Transverse colon (tissue), 4 donors: ENCODE measurements around the gene SHISA9. TPM values are rescaled to one million over a fixed set of nuclear protein-coding genes. Genes with fewer than 3 reads are reported as not detected.

Source experiments
- DNase-seq: peaks from one replicate; pipeline ENCODE4 v3.0.0-alpha.2; 2019
- H3K27ac ChIP-seq, 4 donors: fragments of 200-600 bp; sonication (generic); 2 replicates each; pipeline ENCODE4 v1.5.1; 2016 to 2018; ENCODE audit warnings: inconsistent platforms in 4 of 4
- H3K27me3 ChIP-seq: fragments of 200-600 bp; sonication (generic); 2 replicates; pipeline ENCODE4 v1.5.1; 2017; ENCODE audit warnings: inconsistent platforms
- H3K36me3 ChIP-seq, 4 donors: fragments of 200-600 bp; sonication (generic); 2 replicates each; pipeline ENCODE4 v1.5.1; 2017 to 2019; ENCODE audit warnings: inconsistent platforms in 4 of 4
- H3K4me1 ChIP-seq, 4 donors: fragments of 200-600 bp; sonication (generic); 2 replicates each; pipeline ENCODE4 v1.5.1; 2017 to 2020; ENCODE audit warnings: inconsistent platforms in 4 of 4
- H3K4me3 ChIP-seq, 4 donors: fragments of 200-600 bp; sonication (generic); 1 replicate in 1 of 4; 2 replicates in 3 of 4; pipeline versions ENCODE4 v1.5.1 to v1.6.1; 2017 to 2019; ENCODE audit warnings: inconsistent platforms in 4 of 4
- H3K9me3 ChIP-seq, 2 donors: fragments of 200-600 bp; sonication (generic); 2 replicates each; pipeline ENCODE4 v1.5.1; 2017 to 2019; ENCODE audit warnings: inconsistent platforms in 2 of 2
- CTCF ChIP-seq, 5 experiments: fragments of 200-600 bp in 3 of 5; fragments of 450-650 bp in 2 of 5; sonication (generic) in 3 of 5; IDR thresholded peaks; 1 replicate in 2 of 5; 2 replicates in 3 of 5; pipeline ENCODE4 v1.5.1; 2016 to 2017; ENCODE audit warnings: antibody characterized with exemption in 5 of 5, inconsistent platforms in 3 of 5, mild to moderate bottlenecking in 2 of 5, moderate library complexity in 1 of 5
- EP300 ChIP-seq: sonication (generic); formaldehyde crosslinking; IDR thresholded peaks from one replicate; pipeline ENCODE4 v1.6.1; 2017; ENCODE audit warnings: antibody characterized with exemption, low read depth
- POLR2A ChIP-seq: fragments of 450-650 bp; IDR thresholded peaks from one replicate; pipeline ENCODE4 v1.6.1; 2016; ENCODE audit warnings: antibody characterized with exemption, mild to moderate bottlenecking, moderate library complexity
- POLR2AphosphoS5 ChIP-seq, 3 donors: sonication (generic); formaldehyde crosslinking; IDR thresholded peaks; one replicate each; pipeline ENCODE4 v1.6.1; 2016; ENCODE audit warnings: antibody characterized with exemption in 3 of 3
- WGBS, 2 donors: methylation state at CpG; one replicate each; pipeline ENCODE4 v1.1.5; 2018; ENCODE audit warnings: low coverage in 1 of 2; 5-methylcytosine and 5-hydroxymethylcytosine counted together
- in situ Hi-C, 4 donors: fragments of 200-750 bp; cut with MboI; loops; one replicate each; pipeline versions ENCODE4 v1.15.0 to v1.15.1; 2017; ENCODE audit warnings: low sequenced_read_pairs in 3 of 4, low pct_ligation_motif_present in 1 of 4, low pct_unique_long_range_greater_than_20kb in 1 of 4
- intact Hi-C: fragments of 100-400 bp; cut with DNase I; formaldehyde crosslinking; loops from one replicate; pipeline ENCODE4 v1.15.1; 2023; ENCODE audit warnings: low total_unique reads
- total RNA-seq, 4 donors: library from RNA; depleted of rRNA; stranded (reverse); fragments of >200 nt; gene quantifications; one replicate each; pipeline ENCODE4 v1.1.0, GENCODE V29; 2016

The SHISA9 gene
- total RNA-seq, 4 donors from 2014 or later = 1.3 to 37.6 (median 2.1) TPM

- H3K4me3 ChIP-seq = no peak overlapping the region
- H3K4me1 ChIP-seq = no peaks in the 10 kb centered on the region
- no peak for TF ChIP-seq EP300
- no peak for TF ChIP-seq CTCF (IDR thresholded peaks at IDR 0.05)
- no peak for TF ChIP-seq POLR2AphosphoS5 (IDR thresholded peaks at IDR 0.05)
- no peak for TF ChIP-seq POLR2A
- no peaks in the 10 kb centered on the region for H3K36me3 ChIP-seq
- no peak for DNase-seq
- in situ Hi-C loops = loop anchor here in 2 of 4 donors (25.0 kb wide), 2 partner anchors 110 to 135 kb away; no protein-coding TSS in a partner anchor
- 77 to 82% methylated on average over 2 to 3 of the region's 3 CpGs for WGBS, 2 donors
- H3K27me3 ChIP-seq = no peaks in the 10 kb centered on the region
- H3K27ac ChIP-seq = no peak overlapping the region
- peaks cover 3 to 7% of the 10 kb centered on the region in 2 donors for H3K9me3 ChIP-seq
- intact Hi-C loops = no loop called here
These were observed 200.4 kb downstream of the SHISA9 start for GRCh38 chr16:13101828-13102227.

- peaks cover 3 to 7% of the 10 kb centered on the region in 2 donors for H3K9me3 ChIP-seq
- TF ChIP-seq EP300 = no peak
- TF ChIP-seq POLR2AphosphoS5 (IDR thresholded peaks at IDR 0.05) = no peak
- TF ChIP-seq CTCF (IDR thresholded peaks at IDR 0.05) = no peak
- H3K36me3 ChIP-seq = no peaks in the 10 kb centered on the region
- no peak overlapping the region for H3K4me3 ChIP-seq
- intact Hi-C loops (no loop called here), in situ Hi-C loops (loop anchor here in 2 of 4 donors (25.0 kb wide), 2 partner anchors 110 to 135 kb away; no protein-coding TSS in a partner anchor)
- H3K4me1 ChIP-seq = no peaks in the 10 kb centered on the region
- no peak for DNase-seq
- WGBS, 2 donors = 80 to 92% methylated on average over 5 of the region's 5 CpGs
- H3K27me3 ChIP-seq = no peaks in the 10 kb centered on the region
- no peak overlapping the region for H3K27ac ChIP-seq
These were observed 201.0 kb downstream of the SHISA9 start for GRCh38 chr16:13102401-13102800.

- no peaks in the 10 kb centered on the region for H3K27me3 ChIP-seq
- in situ Hi-C loops = loop anchor here in 2 of 4 donors (25.0 kb wide), 2 partner anchors 108 to 133 kb away; no protein-coding TSS in a partner anchor
- H3K36me3 ChIP-seq = no peaks in the 10 kb centered on the region
- H3K4me1 ChIP-seq = no peaks in the 10 kb centered on the region
- intact Hi-C loops = no loop called here
- H3K9me3 ChIP-seq = peaks cover 3 to 7% of the 10 kb centered on the region in 2 donors
- H3K4me3 ChIP-seq = no peak overlapping the region
- DNase-seq = no peak
- no peak for TF ChIP-seq POLR2A
- no peak for TF ChIP-seq CTCF (IDR thresholded peaks at IDR 0.05)
- TF ChIP-seq POLR2AphosphoS5 (IDR thresholded peaks at IDR 0.05) = no peak
- TF ChIP-seq EP300 = no peak
- 69 to 92% methylated on average over 3 to 6 of the region's 6 CpGs for WGBS, 2 donors
- H3K27ac ChIP-seq = no peak overlapping the region
These were observed 202.6 kb downstream of the SHISA9 start for GRCh38 chr16:13103831-13104530.

- Histone ChIP-seq H3K4me1 (no peaks in the 10 kb centered on the region), H3K9me3 (peaks cover 3 to 7% of the 10 kb centered on the region in 2 donors), H3K27me3 (no peaks in the 10 kb centered on the region), H3K4me3 (no peak overlapping the region), H3K36me3 (no peaks in the 10 kb centered on the region), H3K27ac (no peak overlapping the region)
- intact Hi-C loops (no loop called here), in situ Hi-C loops (loop anchor here in 2 of 4 donors (25.0 kb wide), 2 partner anchors 108 to 133 kb away; no protein-coding TSS in a partner anchor)
- WGBS, 2 donors = 70 to 82% methylated on average over 5 of the region's 5 CpGs
- no peak for TF ChIP-seq POLR2AphosphoS5 (IDR thresholded peaks at IDR 0.05)
- no peak for TF ChIP-seq CTCF (IDR thresholded peaks at IDR 0.05)
- DNase-seq = no peak
These were observed 203.4 kb downstream of the SHISA9 start for GRCh38 chr16:13104772-13105171.
